GM23338 (cell line): Measurements from ENCODE around the gene GRIK2. TPM values are rescaled to one million over a fixed set of nuclear protein-coding genes. Genes with fewer than 3 reads are reported as not detected.

Experiments used
- ATAC-seq: fragments of 200-7000 bp; cut with Tn5 transposase; 3 replicates; pipeline ENCODE4 v1.9.1; 2020
- DNase-seq: peaks from one replicate; pipeline ENCODE4 v3.0.0-alpha.2; 2015; ENCODE audit warnings: low spot score
- H2AFZ ChIP-seq: fragments of 200-600 bp; sonication (generic); 2 replicates; pipeline ENCODE4 v1.8.0; 2016; ENCODE audit warnings: antibody characterized with exemption, mild to moderate bottlenecking, moderate library complexity
- H3F3A ChIP-seq: fragments of 200-600 bp; sonication (generic); replicated peaks from 2 replicates; pipeline ENCODE4 v1.8.0; 2017; ENCODE audit warnings: antibody characterized with exemption, mixed run types, low read depth
- H3K27ac ChIP-seq: fragments of 200-600 bp; sonication (generic); 2 replicates; pipeline ENCODE4 v1.6.1; 2016; ENCODE audit warnings: low read depth
- H3K27me3 ChIP-seq: fragments of 200-600 bp; sonication (generic); 2 replicates; pipeline ENCODE4 v1.8.0; 2016; ENCODE audit warnings: mild to moderate bottlenecking, mixed run types, moderate library complexity; ENCODE audit not compliant: insufficient read depth
- H3K36me3 ChIP-seq: fragments of 200-600 bp; sonication (generic); 2 replicates; pipeline ENCODE4 v1.8.0; 2016; ENCODE audit warnings: mild to moderate bottlenecking; ENCODE audit not compliant: insufficient read depth
- H3K4me1 ChIP-seq: fragments of 200-600 bp; sonication (generic); 2 replicates; pipeline ENCODE4 v1.8.0; 2016; ENCODE audit warnings: mild to moderate bottlenecking, moderate library complexity; ENCODE audit not compliant: insufficient read depth
- H3K4me2 ChIP-seq: fragments of 200-600 bp; sonication (generic); 2 replicates; pipeline ENCODE4 v1.7.1; 2017; ENCODE audit warnings: mixed run types
- H3K4me3 ChIP-seq: fragments of 200-600 bp; sonication (generic); 2 replicates; pipeline ENCODE4 v1.6.1; 2016; ENCODE audit warnings: mixed run types
- H3K79me2 ChIP-seq: fragments of 200-600 bp; sonication (generic); replicated peaks from 2 replicates; pipeline ENCODE4 v1.8.0; 2017; ENCODE audit warnings: mild to moderate bottlenecking; ENCODE audit not compliant: insufficient read depth
- H3K9me2 ChIP-seq: fragments of 200-600 bp; sonication (generic); 2 replicates; pipeline ENCODE4 v1.8.0; 2017; ENCODE audit not compliant: insufficient read depth
- H4K20me1 ChIP-seq: fragments of 200-600 bp; sonication (generic); replicated peaks from 2 replicates; pipeline ENCODE4 v1.8.0; 2017; ENCODE audit warnings: mild to moderate bottlenecking; ENCODE audit not compliant: insufficient read depth
- H3K27ac Mint-ChIP-seq: 2 replicates; pipeline ENCODE4 v1.8.0; 2020; ENCODE audit warnings: inconsistent platforms, mild to moderate bottlenecking, moderate library complexity, mixed read lengths
- H3K27me3 Mint-ChIP-seq: 3 replicates; pipeline ENCODE4 v1.8.0; 2022; ENCODE audit warnings: low read depth, mild to moderate bottlenecking, moderate library complexity, mixed read lengths, inconsistent platforms; ENCODE audit not compliant: insufficient read depth, poor library complexity
- H3K36me3 Mint-ChIP-seq: 3 replicates; pipeline ENCODE4 v1.8.0; 2021; ENCODE audit warnings: low read depth, mild to moderate bottlenecking, inconsistent platforms, moderate library complexity, mixed read lengths
- H3K4me1 Mint-ChIP-seq: 3 replicates; pipeline ENCODE4 v1.8.0; 2020; ENCODE audit warnings: mild to moderate bottlenecking, inconsistent platforms, mixed read lengths
- H3K4me3 Mint-ChIP-seq: 3 replicates; pipeline ENCODE4 v1.8.0; 2021; ENCODE audit warnings: moderate library complexity, mild to moderate bottlenecking, inconsistent platforms, mixed read lengths
- H3K9me3 Mint-ChIP-seq: 3 replicates; pipeline ENCODE4 v1.8.0; 2020; ENCODE audit warnings: moderate library complexity, mild to moderate bottlenecking, inconsistent platforms, mixed read lengths
- CREB1 ChIP-seq: fragments of 250-450 bp; sonication (Bioruptor Pico); IDR thresholded peaks from 2 replicates; pipeline ENCODE4 v1.5.0; 2020; ENCODE audit warnings: low read depth, mild to moderate bottlenecking, moderate library complexity
- CTCF ChIP-seq, 2 experiments: fragments of 200-600 bp in 1 of 2; sonication (generic) in 1 of 2; conservative IDR thresholded peaks; 2 replicates each; pipeline versions ENCODE4 v1.5.1 to v1.6.1; 2016 to 2017; ENCODE audit warnings: antibody characterized with exemption in 2 of 2, low read depth in 2 of 2, mild to moderate bottlenecking in 2 of 2, moderate library complexity in 1 of 2
- EZH2 ChIP-seq: fragments of 200-600 bp; sonication (generic); IDR thresholded peaks from one replicate; pipeline ENCODE4 v1.8.0; 2017; ENCODE audit warnings: antibody characterized with exemption, mild to moderate bottlenecking, low read depth; ENCODE audit not compliant: unreplicated experiment
- EZH2phosphoT487 ChIP-seq: fragments of 200-600 bp; sonication (generic); IDR thresholded peaks from one replicate; pipeline ENCODE4 v1.8.1; 2018; ENCODE audit warnings: antibody characterized with exemption; ENCODE audit not compliant: unreplicated experiment
- JUNB ChIP-seq: IDR thresholded peaks from one replicate; pipeline ENCODE4 v1.6.1; 2016; ENCODE audit warnings: antibody characterized with exemption; ENCODE audit not compliant: unreplicated experiment
- NANOG ChIP-seq: IDR thresholded peaks from 2 replicates; pipeline ENCODE4 v1.6.1; 2016; ENCODE audit warnings: antibody characterized with exemption, borderline replicate concordance
- POLR2AphosphoS5 ChIP-seq: IDR thresholded peaks from 2 replicates; pipeline ENCODE4 v1.6.1; 2016; ENCODE audit warnings: antibody characterized with exemption, low read depth
- REST ChIP-seq: IDR thresholded peaks from one replicate; pipeline ENCODE4 v1.6.1; 2018; ENCODE audit warnings: antibody characterized with exemption; ENCODE audit not compliant: unreplicated experiment
- STAT1 ChIP-seq: IDR thresholded peaks from one replicate; pipeline ENCODE4 v1.6.1; 2016; ENCODE audit warnings: antibody characterized with exemption; ENCODE audit not compliant: unreplicated experiment
- ZNF114 ChIP-seq: fragments of 250-450 bp; sonication (Bioruptor Pico); IDR thresholded peaks from 2 replicates; pipeline ENCODE4 v1.5.0; 2020; ENCODE audit warnings: mild to moderate bottlenecking, moderate library complexity
- ZNF331 ChIP-seq: fragments of 250-450 bp; sonication (Bioruptor Pico); IDR thresholded peaks from 2 replicates; pipeline ENCODE4 v1.5.0; 2020; ENCODE audit warnings: low read depth, mild to moderate bottlenecking, moderate library complexity
- polyA plus RNA-seq: library from polyadenylated mRNA; unstranded; fragments of >200 nt; fragmentation: Nextera tagmentation; extraction: Ambion mirVana; gene quantifications from 2 replicates; pipeline ENCODE4 v1.2.1, GENCODE V29; 2016
- total RNA-seq: library from RNA; depleted of rRNA; stranded (reverse); fragments of >200 nt; shearing (Covaris generic); gene quantifications from 2 replicates; pipeline ENCODE4 v1.2.3, GENCODE V29; 2014
- TF ChIP-seq, protein P1 (sequence below): IDR thresholded peaks from 2 replicates; pipeline ENCODE4 v1.6.1; 2016; ENCODE audit warnings: antibody characterized with exemption

Gene GRIK2
- total and polyA plus RNA-seq, 2 experiments from 2014 or later: 0.73 to 3.0 TPM

DNA sequence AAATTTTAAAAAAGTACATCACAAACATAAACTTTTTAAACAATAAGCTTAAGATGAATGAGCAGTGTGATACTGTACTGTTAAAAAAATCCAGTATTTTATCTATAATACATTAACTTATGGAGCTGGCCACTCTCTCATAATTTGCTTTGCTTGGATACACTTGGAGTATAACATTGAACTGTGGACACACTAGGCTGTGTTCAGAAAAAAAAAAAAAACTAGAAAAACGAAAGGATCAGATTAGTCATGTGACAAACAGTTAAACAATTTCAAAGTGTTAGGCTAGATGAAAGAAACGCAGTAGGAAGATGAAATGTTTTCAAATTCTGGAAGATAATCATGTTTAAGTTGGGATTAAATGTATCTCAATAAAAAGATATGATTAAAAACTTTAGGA lies 220.0 kb downstream of the GRIK2 start:
- H3K4me2 ChIP-seq: no peak overlapping the region; the same call in 1 of the 2 replicates
- H3F3A ChIP-seq: no peaks in the 10 kb centered on the region
- H3K9me2 ChIP-seq: no peaks in the 10 kb centered on the region
- H3K27ac Mint-ChIP-seq: peak overlapping the region; percentile 71
- H3K36me3 ChIP-seq: no peaks in the 10 kb centered on the region
- ATAC-seq (no peak), DNase-seq (no peak)
- peaks cover 19% of the 10 kb centered on the region for H3K4me1 ChIP-seq
- no peak overlapping the region for H2AFZ ChIP-seq
- no peaks in the 10 kb centered on the region for H4K20me1 ChIP-seq
- H3K4me3 Mint-ChIP-seq: no peak overlapping the region
- no peaks in the 10 kb centered on the region for H3K9me3 Mint-ChIP-seq
- no peaks in the 10 kb centered on the region for H3K36me3 Mint-ChIP-seq
- no peak overlapping the region for H3K4me3 ChIP-seq
- no peaks in the 10 kb centered on the region for H3K27me3 ChIP-seq
- H3K79me2 ChIP-seq: no peaks in the 10 kb centered on the region
- no peak overlapping the region for H3K27ac ChIP-seq
- H3K4me1 Mint-ChIP-seq: peaks cover 36% of the 10 kb centered on the region
- TF ChIP-seq NANOG (no peak), JUNB (no peak), EZH2phosphoT487 (no peak), EZH2 (no peak), REST (no peak), CTCF (conservative IDR thresholded peaks at IDR 0.05; ENCODE audit: low read depth in 2 of 2) (no peak), ZNF114 (CRISPR knock-in tag) (no peak), POLR2AphosphoS5 (no peak)
- H3K27me3 Mint-ChIP-seq: peaks cover 1% of the 10 kb centered on the region

DNA sequence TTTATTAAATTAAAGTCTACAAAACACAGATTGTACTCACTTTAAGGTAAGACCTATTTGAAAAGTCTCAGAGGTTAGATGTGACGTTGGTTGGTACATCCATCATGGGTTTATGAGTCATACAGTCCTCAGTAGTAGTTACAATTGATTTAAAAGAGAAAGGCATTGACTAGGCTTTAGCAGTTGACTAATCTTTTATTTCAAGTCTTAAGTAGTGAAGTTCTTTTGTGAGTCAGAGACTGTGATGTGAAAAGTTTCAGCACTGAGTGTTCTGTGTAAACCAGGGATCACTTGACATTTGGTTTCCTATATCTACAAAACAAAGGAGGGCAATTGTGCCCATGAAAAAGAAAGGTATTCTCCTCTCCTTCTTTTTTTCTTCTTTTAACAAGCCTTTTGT lies 221.3 kb downstream of the GRIK2 start:
- Mint-ChIP-seq H3K9me3 (no peaks in the 10 kb centered on the region), H3K27ac (peak overlapping the region; percentile 79), H3K36me3 (no peaks in the 10 kb centered on the region), H3K4me1 (peaks cover 38% of the 10 kb centered on the region), H3K27me3 (peaks cover 1% of the 10 kb centered on the region), H3K4me3 (peak overlapping the region; percentile 35)
- no peak overlapping the region for H3K4me3 ChIP-seq
- DNase-seq: peak; percentile 87
- peaks cover 19% of the 10 kb centered on the region for H3K4me1 ChIP-seq
- H3K27me3 ChIP-seq: no peaks in the 10 kb centered on the region
- no peaks in the 10 kb centered on the region for H3K79me2 ChIP-seq
- peak overlapping the region; percentile 69 for H3K27ac ChIP-seq
- no peaks in the 10 kb centered on the region for H3F3A ChIP-seq
- H2AFZ ChIP-seq: no peak overlapping the region
- H4K20me1 ChIP-seq: no peaks in the 10 kb centered on the region
- peak overlapping the region; percentile 4 for H3K4me2 ChIP-seq
- no peaks in the 10 kb centered on the region for H3K36me3 ChIP-seq
- ATAC-seq: peak; percentile 99
- no peaks in the 10 kb centered on the region for H3K9me2 ChIP-seq
- no peak for TF ChIP-seq ZNF331 (CRISPR knock-in tag)
- no peak for TF ChIP-seq CTCF (conservative IDR thresholded peaks at IDR 0.05; ENCODE audit: low read depth in 2 of 2)
- no peak for TF ChIP-seq EZH2phosphoT487
- TF ChIP-seq EZH2: no peak
- TF ChIP-seq, protein P1, sequence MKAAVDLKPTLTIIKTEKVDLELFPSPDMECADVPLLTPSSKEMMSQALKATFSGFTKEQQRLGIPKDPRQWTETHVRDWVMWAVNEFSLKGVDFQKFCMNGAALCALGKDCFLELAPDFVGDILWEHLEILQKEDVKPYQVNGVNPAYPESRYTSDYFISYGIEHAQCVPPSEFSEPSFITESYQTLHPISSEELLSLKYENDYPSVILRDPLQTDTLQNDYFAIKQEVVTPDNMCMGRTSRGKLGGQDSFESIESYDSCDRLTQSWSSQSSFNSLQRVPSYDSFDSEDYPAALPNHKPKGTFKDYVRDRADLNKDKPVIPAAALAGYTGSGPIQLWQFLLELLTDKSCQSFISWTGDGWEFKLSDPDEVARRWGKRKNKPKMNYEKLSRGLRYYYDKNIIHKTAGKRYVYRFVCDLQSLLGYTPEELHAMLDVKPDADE: no peak
- no peak for TF ChIP-seq JUNB
- TF ChIP-seq POLR2AphosphoS5: no peak
- peak; percentile 81 for TF ChIP-seq CREB1 (CRISPR knock-in tag)
- no peak for TF ChIP-seq STAT1
